Astrocyte (in vitro differentiated cells and primary cell): ENCODE results near the gene RIC1. TPM values are rescaled to one million over a fixed set of nuclear protein-coding genes. Genes with fewer than 3 reads are reported as not detected.

ENCODE experiments used
- DNase-seq: peaks from one replicate; pipeline ENCODE4 v3.0.0-alpha.2; 2010; ENCODE audit warnings: low read depth
- FAIRE-seq: peaks from 2 replicates; lab custom pipeline; 2011; peaks lifted over from hg19 to GRCh38; lab: Jason Lieb, UNC
- H2AFZ ChIP-seq: 2 replicates; pipeline ENCODE4 v1.6.0; 2012; ENCODE audit warnings: low read depth, low read length, inconsistent platforms
- H3K27ac ChIP-seq: 2 replicates; pipeline ENCODE4 v1.5.1; 2011; ENCODE audit warnings: low read depth, low read length, inconsistent platforms
- H3K27me3 ChIP-seq: 2 replicates; pipeline ENCODE4 v1.6.0; 2011; ENCODE audit warnings: low read length, inconsistent platforms; ENCODE audit not compliant: insufficient read depth
- H3K36me3 ChIP-seq: 2 replicates; pipeline ENCODE4 v1.5.1; 2011; ENCODE audit warnings: low read length, inconsistent platforms; ENCODE audit not compliant: insufficient read depth
- H3K4me1 ChIP-seq: 2 replicates; pipeline ENCODE4 v1.5.1; 2011; ENCODE audit warnings: low read length, inconsistent platforms; ENCODE audit not compliant: insufficient read depth
- H3K4me2 ChIP-seq: 2 replicates; pipeline ENCODE4 v1.6.0; 2012; ENCODE audit warnings: low read length, inconsistent platforms
- H3K4me3 ChIP-seq: 2 replicates; pipeline ENCODE4 v1.5.1; 2011; ENCODE audit warnings: low read depth, mild to moderate bottlenecking, low read length, inconsistent platforms; ENCODE audit not compliant: insufficient read depth
- H3K79me2 ChIP-seq: 2 replicates; pipeline ENCODE4 v1.6.0; 2012; ENCODE audit warnings: mild to moderate bottlenecking, low read length, inconsistent platforms; ENCODE audit not compliant: insufficient read depth
- H3K9ac ChIP-seq: 2 replicates; pipeline ENCODE4 v1.6.0; 2012; ENCODE audit warnings: mild to moderate bottlenecking, low read length, inconsistent platforms
- H3K9me3 ChIP-seq: 2 replicates; pipeline ENCODE4 v1.5.1; 2012; ENCODE audit warnings: low read depth, mild to moderate bottlenecking, low read length, inconsistent platforms; ENCODE audit not compliant: insufficient read depth
- H4K20me1 ChIP-seq: 2 replicates; pipeline ENCODE4 v1.6.0; 2012; ENCODE audit warnings: low read length, inconsistent platforms; ENCODE audit not compliant: insufficient read depth
- H3K27ac Mint-ChIP-seq: one replicate; pipeline ENCODE4 v1.8.0; 2021; ENCODE audit warnings: mild to moderate bottlenecking, mixed read lengths; ENCODE audit not compliant: unreplicated experiment
- H3K27me3 Mint-ChIP-seq: one replicate; pipeline ENCODE4 v1.8.0; 2021; ENCODE audit warnings: low read depth, mixed read lengths; ENCODE audit not compliant: unreplicated experiment
- H3K36me3 Mint-ChIP-seq: one replicate; pipeline ENCODE4 v1.8.0; 2021; ENCODE audit warnings: low read depth, mixed read lengths; ENCODE audit not compliant: unreplicated experiment
- H3K4me1 Mint-ChIP-seq: one replicate; pipeline ENCODE4 v1.8.0; 2021; ENCODE audit warnings: low read depth, mixed read lengths; ENCODE audit not compliant: unreplicated experiment
- H3K4me3 Mint-ChIP-seq: one replicate; pipeline ENCODE4 v1.8.0; 2021; ENCODE audit warnings: mild to moderate bottlenecking, moderate library complexity, mixed read lengths; ENCODE audit not compliant: unreplicated experiment
- H3K9me3 Mint-ChIP-seq: one replicate; pipeline ENCODE4 v1.8.0; 2021; ENCODE audit warnings: mild to moderate bottlenecking, mixed read lengths; ENCODE audit not compliant: unreplicated experiment
- CTCF ChIP-seq: IDR thresholded peaks from 2 replicates; pipeline ENCODE4 v1.5.1; 2011; ENCODE audit warnings: low read depth, mild to moderate bottlenecking, inconsistent platforms, low read length, moderate library complexity; ENCODE audit not compliant: insufficient read depth
- EZH2 ChIP-seq: IDR thresholded peaks from 2 replicates; pipeline ENCODE4 v1.6.1; 2012; ENCODE audit warnings: mild to moderate bottlenecking, low read length, inconsistent platforms; ENCODE audit not compliant: insufficient read depth
- total RNA-seq: library from RNA; stranded (reverse); gene quantifications from 2 replicates; pipeline ENCODE4 v1.2.1, GENCODE V29; 2021

Gene RIC1
- total RNA-seq, 1 donor from 2014 or later = 53.8 TPM

- Histone ChIP-seq H3K4me2 (peak overlapping the region; percentile 100), H3K9me3 (no peaks in the 10 kb centered on the region), H2AFZ (peak overlapping the region; percentile 59), H3K27me3 (no peaks in the 10 kb centered on the region), H3K4me1 (peaks cover 18% of the 10 kb centered on the region), H3K36me3 (no peaks in the 10 kb centered on the region), H3K27ac (peak overlapping the region; percentile 90), H3K79me2 (peaks cover 82% of the 10 kb centered on the region), H3K4me3 (peak overlapping the region; percentile 100), H4K20me1 (peaks cover 43% of the 10 kb centered on the region), H3K9ac (peak overlapping the region; percentile 96)
- H3K4me3 Mint-ChIP-seq = peak overlapping the region; percentile 100
- FAIRE-seq = no peak
- H3K4me1 Mint-ChIP-seq = peaks cover 34% of the 10 kb centered on the region
- peaks cover 2% of the 10 kb centered on the region for H3K9me3 Mint-ChIP-seq
- H3K27me3 Mint-ChIP-seq = no peaks in the 10 kb centered on the region
- H3K27ac Mint-ChIP-seq = peak overlapping the region; percentile 98
- no peak for DNase-seq
- TF ChIP-seq EZH2 (no peak), CTCF (no peak)
- H3K36me3 Mint-ChIP-seq = peaks cover 2% of the 10 kb centered on the region
Observed at GRCh38 chr9:5629312-5630080, 589 bp downstream of the RIC1 start.

GRCh38 chr9:5630081-5630507, 1.2 kb downstream of the RIC1 start:
- Mint-ChIP-seq H3K27me3 (no peaks in the 10 kb centered on the region), H3K9me3 (peaks cover 4% of the 10 kb centered on the region), H3K27ac (peak overlapping the region; percentile 98), H3K36me3 (peaks cover 2% of the 10 kb centered on the region), H3K4me3 (peak overlapping the region; percentile 100), H3K4me1 (peaks cover 34% of the 10 kb centered on the region)
- peaks cover 84% of the 10 kb centered on the region for H3K79me2 ChIP-seq
- H3K4me2 ChIP-seq = peak overlapping the region; percentile 100
- H3K9ac ChIP-seq = peak overlapping the region; percentile 96
- peak overlapping the region; percentile 59 for H2AFZ ChIP-seq
- peak; percentile 32 for FAIRE-seq
- H3K36me3 ChIP-seq = no peaks in the 10 kb centered on the region
- H4K20me1 ChIP-seq = peaks cover 47% of the 10 kb centered on the region
- peaks cover 18% of the 10 kb centered on the region for H3K4me1 ChIP-seq
- peak; percentile 46 for DNase-seq
- no peaks in the 10 kb centered on the region for H3K9me3 ChIP-seq
- H3K27ac ChIP-seq = peak overlapping the region; percentile 90
- TF ChIP-seq EZH2 = no peak
- no peak for TF ChIP-seq CTCF
- no peaks in the 10 kb centered on the region for H3K27me3 ChIP-seq
- H3K4me3 ChIP-seq = peak overlapping the region; percentile 100

GRCh38 chr9:5631026-5631425, 2.1 kb downstream of the RIC1 start:
- Histone ChIP-seq H3K9me3 (no peaks in the 10 kb centered on the region), H3K9ac (no peak overlapping the region), H3K27ac (no peak overlapping the region), H3K4me1 (peaks cover 18% of the 10 kb centered on the region), H3K4me3 (peak overlapping the region; percentile 100), H2AFZ (no peak overlapping the region), H3K27me3 (no peaks in the 10 kb centered on the region), H3K4me2 (peak overlapping the region; percentile 100), H4K20me1 (peaks cover 57% of the 10 kb centered on the region), H3K36me3 (no peaks in the 10 kb centered on the region), H3K79me2 (peaks cover 89% of the 10 kb centered on the region)
- Mint-ChIP-seq H3K9me3 (peaks cover 6% of the 10 kb centered on the region), H3K4me1 (peaks cover 34% of the 10 kb centered on the region), H3K27ac (peak overlapping the region; percentile 63), H3K27me3 (no peaks in the 10 kb centered on the region), H3K36me3 (peaks cover 2% of the 10 kb centered on the region), H3K4me3 (peak overlapping the region; percentile 100)
- DNase-seq (peak; percentile 47), FAIRE-seq (no peak)
- no peak for TF ChIP-seq EZH2
- no peak for TF ChIP-seq CTCF
